Measurements from ENCODE around the gene JAM2.
A peak's percentile ranks its signal among the peaks of the same experiment; 100 is the strongest.
"Not testable (repeated sequence)": the region's sequence is repeated elsewhere in the genome, so short reads cannot be mapped to it uniquely, and the experiment has no call there.

Gene JAM2, protein sequence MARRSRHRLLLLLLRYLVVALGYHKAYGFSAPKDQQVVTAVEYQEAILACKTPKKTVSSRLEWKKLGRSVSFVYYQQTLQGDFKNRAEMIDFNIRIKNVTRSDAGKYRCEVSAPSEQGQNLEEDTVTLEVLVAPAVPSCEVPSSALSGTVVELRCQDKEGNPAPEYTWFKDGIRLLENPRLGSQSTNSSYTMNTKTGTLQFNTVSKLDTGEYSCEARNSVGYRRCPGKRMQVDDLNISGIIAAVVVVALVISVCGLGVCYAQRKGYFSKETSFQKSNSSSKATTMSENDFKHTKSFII

DNA sequence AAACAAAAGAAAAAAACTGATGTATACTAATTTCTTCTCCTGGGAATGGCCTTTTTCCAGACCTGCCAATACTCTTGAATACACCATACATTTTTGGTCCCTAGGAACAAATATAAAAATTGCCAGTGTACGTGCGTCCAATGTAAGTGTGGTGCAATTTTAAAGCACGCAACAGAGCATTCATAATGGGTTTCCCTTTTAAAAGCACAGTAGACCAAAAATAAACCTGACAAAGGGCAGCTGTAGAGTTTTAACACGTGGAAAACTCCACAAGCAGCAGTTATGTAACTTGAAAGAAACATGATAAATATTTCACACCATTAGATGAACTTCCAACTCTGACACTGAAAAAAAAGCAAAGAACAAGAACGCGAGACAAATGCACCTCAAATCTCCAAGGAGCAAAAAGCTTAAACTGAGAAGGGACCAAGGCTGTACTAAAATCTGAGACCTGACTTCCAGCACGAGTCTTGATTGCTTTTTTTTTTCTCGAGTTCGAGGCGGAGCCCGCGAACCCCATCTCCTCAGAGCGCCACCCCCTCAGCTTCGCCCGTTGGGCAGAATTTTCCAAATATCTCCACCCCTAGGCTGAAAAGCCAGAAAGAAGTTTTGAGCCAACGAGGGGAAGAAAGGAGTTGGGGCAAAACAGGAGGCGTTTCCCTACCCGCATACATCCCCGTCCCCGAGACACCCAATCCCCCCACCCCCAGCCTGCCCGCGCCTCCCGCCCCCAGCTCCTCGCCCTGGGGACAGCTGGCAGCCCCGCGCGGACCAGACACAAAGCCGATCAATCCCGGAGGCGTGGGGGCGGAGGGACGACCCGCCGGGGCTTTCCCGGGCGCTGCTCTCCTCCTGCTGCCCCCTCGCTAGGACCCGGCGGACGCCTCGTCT, at the start of gene JAM2:
JAM2 (plus strand) TSS at position 599 of the 891 bp plus-strand sequence. CDS start 564 bp downstream, outside the sequence.
- ATAC-seq (peak; percentile 68), DNase-seq (peak; percentile 52)

DNA sequence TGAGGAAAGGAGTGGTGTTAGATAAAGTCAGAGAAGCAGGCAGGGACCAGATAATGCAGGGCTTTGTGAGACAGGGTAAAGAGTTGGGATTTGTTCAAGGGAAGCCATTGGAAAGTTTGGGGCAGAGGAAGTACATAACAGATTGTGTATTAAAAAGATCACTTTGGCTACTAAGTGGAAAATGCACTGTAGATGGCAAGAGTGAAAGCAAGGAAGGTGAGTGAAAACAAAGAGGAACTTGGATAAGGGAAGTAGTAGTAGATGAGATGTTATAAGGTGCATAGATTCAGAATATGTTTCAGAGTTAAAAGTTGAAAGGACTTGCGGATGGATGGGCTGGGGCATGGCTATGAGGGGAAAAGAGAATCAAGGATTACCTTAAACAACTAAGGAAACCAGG, 49.2 kb upstream of the JAM2 start:
- ATAC-seq, result no peak

DNA sequence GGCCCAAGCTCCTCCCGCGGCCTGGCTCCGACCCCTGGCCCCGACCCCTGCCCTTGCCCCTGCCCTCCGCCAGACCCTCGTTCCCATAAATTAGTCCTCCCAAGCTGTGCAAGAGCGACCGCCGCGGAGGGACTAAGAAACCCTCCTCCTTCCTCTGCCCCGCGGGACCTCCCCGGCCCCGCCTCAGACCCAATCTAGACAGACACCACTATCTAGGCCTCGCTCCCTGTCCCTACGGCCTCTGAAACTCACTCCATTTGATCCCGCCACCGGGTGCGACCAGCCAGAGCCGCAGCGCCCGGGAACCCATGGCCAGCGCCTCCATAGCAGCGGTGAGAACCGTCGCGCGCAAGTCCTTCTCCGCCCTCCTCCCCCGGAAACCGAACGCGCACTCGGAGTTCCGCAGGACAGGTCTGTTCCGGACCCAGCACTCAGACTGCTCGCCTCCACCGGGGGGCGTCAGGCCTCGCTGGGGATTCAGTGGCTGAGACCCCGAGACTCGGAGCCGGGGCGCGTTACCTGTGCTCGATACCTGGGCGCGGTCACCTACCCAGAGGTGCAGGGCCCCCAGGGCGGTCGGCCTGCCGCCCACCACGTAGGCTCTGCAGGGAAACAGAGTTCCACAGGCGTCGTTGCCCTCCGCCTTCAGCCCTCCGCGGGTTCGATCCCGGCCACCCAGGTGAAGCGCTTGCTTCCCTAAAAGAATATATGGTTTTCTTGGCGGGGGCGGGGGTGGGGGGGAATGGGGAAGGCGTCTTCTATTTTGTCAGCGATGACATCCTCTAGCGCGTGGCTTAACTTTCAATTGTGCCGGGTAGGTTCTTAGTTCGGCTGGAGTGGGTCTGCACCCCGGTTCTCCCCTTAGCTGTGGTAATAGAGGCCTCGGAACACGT, 31.7 kb upstream of the JAM2 start, which contains the start of gene MRPL39:
MRPL39 (minus strand) TSS at position 331 of the 893 bp plus-strand sequence; CDS start at position 325, 6 bp downstream.
- DNase-seq (peak; percentile 92), ATAC-seq (peak; percentile 95)

More for the DNA sequence above, 49.2 kb upstream of the JAM2 start:
- DNase-seq, result no peak

DNA sequence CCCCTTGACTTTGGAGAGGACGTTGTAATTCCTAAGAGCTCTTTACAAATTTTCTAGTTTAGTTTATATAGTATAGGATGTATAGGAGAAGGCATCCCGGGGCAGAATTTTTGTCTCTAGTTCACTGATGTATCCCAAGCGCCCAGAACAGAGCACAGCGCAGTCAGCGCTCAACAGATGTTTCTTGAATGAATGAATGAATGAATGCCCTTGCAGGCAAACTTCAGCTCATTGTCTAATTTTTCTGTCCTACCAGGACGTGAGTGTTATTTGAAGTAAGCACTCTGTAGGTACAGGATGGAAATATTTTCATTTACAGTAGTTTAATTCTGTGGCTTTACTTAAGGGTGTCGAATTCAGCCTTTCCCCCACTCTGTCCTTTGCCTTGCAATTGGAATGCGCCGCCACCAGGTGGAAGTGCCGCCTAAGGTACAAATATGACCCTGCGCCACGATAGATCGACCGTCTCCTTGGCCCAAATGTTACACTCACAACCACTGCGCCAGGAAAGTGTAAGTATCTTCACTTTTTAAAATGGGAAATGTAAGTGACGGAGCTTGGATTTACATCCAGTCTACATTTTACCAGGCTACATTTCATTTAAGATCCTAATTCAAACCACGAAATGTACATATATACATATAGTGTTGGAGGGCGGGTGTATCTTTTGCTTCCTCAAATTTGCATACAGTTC, 30.9 kb upstream of the JAM2 start:
- DNase-seq (peak; percentile 80), ATAC-seq (peak; percentile 81)

DNA sequence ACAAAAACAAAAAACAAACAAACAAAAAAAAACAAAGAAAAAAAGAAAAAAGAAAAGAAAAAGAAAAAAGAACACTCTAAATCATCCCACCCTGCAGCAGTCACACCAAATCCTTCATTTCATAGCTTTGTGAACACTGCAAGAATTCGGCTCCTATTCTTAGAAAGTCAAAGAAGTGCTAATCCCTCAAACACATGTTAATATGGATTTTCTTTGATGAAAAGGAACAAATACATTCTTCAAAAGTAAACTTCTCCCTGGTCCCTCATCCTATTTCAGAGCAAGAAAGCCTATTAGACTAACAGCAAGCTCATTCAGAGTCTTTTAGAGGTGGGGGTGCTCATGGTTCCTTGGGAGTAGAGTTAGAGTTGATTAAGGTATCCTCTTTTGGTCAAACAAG, 24.6 kb upstream of the JAM2 start:
- DNase-seq (no peak), ATAC-seq (no peak)

DNA sequence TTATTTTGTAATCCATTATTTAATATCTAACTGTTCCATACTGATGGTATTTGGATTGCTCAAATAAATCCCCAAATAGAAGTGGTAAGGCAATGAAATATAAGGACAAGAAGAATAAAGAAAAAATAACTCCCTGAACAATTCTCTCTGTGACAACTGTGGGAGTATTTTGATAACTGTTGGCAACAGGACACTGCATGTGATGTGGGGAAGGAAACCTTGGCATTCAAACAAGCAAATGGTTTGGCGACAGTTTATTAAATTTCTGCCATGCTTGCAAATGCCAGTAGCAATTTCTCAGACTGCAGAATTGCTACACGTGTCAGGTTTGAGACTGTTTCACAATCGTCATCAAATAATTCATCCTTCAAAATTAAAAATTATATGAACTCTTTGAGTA, 23.2 kb upstream of the JAM2 start:
- no peak for ATAC-seq
- no peak for DNase-seq

DNA sequence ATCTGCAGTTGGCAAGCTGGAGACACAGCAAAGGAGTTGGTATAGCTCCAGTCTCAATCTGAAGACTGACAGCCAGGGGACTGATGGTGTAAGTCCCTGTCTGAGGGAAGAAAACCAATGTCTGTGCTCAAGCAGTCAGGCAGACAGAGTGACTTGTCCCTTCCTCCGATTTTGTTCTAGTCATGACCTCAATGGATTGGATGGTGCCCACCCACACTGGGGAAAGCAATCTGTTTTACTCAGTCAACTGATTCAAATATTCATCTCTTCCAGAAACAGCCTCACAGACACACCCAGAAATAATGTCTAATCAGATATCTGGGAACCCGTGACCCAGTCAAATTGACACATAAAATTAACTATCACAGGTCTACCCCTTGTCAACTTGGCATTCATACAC, 19.9 kb upstream of the JAM2 start:
- ATAC-seq (no peak), DNase-seq (no peak)

DNA sequence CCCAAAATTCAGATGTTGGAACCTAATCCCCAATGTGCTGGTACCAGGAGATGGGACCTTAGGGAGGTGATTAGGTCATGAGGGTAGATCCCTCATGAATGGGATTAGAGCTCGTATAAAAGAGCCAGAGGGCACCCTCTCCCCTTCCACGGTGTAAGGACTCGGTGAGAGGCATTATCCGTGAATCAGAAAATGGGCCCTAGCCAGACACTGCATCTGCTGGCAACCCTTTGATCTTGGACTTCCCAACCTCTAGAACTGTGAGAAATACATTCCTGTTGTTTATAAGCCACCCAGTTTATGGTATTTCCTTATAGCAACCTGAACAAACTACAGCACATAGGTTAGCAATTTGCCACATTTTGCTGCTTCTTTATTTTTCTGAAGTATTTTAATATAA, 14.5 kb upstream of the JAM2 start:
- ATAC-seq, result no peak
- DNase-seq, result no peak

DNA sequence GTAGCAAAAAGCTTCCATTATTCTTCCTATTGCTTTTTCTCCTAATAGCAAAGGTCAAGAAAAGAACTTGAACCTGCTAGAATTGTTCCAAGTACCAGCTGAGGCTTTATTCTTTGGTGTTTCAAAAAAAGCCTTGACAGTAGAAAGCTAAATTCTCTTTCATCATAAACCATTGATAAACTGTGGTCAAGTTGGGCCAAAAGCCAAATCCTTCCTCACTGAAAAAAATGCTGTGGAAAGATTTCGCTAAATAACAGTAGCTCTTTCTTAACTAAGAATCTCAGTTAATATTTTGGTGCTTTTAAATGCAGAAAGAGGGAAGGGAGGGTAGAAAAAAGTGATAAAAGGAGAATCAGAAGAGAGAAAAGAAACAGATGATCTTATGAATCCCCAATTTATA, 14.0 kb upstream of the JAM2 start:
- ATAC-seq (no peak), DNase-seq (no peak)

DNA sequence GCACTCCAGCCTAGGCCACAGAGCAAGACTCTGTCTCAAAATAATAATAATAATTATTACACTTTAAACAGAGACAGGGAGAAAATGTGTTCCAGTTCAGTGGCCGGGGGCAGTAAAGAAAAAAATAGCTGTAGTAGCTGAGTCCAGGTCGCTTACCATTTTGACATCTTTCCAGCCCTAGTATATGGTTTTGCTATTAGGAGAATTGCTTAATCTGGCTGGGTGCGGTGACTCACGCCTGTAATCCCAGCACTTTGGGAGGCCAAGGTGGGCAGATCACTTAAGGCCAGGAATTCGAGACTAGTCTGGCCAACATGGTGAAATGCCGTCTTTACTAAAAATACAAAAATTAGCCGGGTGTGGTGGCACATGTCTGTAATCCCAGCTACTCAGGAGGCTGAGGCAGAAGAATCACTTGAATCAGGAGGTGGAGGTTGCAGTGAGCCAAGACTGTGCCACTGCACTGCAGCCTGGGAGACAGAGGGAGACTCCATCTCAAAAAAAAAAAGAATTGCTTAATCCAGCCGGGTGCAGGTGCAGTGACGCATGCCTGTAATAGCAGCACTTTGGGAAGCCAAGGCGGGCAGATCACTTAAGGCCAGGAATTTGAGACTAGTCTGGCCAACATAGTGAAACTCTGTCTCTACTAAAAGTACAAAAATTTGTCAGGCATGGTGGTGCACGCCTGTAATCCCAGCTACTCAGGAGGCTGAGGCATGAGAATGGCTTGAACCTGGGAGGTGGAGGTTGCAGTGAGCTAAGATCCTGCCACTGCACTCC, 13.1 kb upstream of the JAM2 start:
- not testable (repeated sequence) for ATAC-seq

DNA sequence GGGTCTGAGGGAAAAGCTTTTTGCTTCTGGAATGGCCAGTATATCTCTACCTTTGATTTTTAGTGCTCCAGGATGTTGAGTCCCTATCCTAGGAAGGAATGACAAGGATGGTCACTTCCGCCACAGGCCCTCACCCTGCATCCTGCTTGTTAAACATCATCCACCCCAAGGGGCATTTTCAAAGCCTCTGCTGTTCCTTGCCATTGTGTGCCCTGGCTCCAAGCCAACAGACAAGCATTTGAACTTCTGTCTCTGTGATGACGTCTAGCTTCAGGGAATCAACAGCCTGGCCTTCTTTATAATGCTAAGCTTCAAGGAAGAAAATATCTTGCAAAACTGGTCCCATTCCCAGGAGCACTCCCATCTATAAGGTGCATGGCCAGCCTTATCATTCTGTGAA, 12.3 kb upstream of the JAM2 start:
- ATAC-seq (no peak), DNase-seq (no peak)

More for the DNA sequence above, 13.1 kb upstream of the JAM2 start:
- not testable (repeated sequence) for DNase-seq

DNA sequence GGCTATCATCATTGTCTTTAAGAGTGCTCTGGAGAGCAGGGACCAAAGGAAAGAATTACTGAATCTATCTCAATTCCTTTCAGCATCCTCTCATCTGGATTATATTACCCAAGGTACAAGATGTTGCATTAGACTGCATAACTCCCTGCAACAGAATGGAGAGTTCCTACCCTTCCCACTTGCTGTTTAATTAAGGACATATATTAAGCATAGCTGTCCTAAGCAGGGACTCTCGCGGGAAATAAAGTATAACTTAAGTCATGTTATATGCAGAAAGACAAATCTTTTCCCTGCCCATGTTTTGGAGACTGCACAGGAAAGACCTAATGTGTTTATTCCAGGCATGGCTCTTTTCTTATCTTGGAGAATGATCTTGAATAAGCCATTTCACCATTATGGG, 6.8 kb upstream of the JAM2 start:
- DNase-seq (no peak), ATAC-seq (no peak)

DNA sequence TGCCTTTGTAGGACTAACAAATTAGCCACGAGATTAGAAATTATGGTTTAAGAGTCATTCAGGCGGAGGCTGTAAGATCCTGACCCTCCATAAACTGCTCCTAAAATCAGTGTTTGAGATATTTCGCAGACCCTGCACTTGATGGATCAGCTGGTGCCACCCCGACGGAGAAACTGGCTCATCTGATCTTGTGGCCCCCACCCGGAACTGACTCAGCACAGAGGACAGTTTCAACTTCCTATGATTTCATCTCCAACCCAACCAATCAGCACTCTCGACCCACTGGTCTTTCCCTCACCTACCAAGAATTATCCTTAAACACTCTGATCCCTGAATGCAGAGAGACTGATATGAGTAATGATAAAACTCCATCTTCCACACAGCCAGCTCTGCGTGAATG, 3.7 kb upstream of the JAM2 start:
- no peak for DNase-seq
- no peak for ATAC-seq

DNA sequence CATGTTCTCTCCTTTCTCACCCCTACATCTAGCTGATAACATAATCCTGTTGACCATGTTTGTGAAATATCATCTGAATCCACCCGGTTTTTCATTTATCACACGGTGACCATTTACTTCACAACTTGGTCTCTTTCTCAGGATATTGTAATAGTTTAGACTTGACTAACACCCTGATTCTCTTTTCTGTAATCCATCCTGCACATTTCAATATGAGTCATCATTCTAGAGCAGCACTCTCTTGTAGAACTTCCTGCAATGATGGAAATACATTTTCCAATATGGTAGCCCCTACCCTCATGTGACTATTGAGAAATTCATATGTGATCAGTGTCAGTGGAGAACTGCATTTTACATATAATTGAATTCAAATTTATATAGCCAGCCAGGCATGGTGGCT, 2.3 kb upstream of the JAM2 start:
- ATAC-seq, result no peak
- no peak for DNase-seq

DNA sequence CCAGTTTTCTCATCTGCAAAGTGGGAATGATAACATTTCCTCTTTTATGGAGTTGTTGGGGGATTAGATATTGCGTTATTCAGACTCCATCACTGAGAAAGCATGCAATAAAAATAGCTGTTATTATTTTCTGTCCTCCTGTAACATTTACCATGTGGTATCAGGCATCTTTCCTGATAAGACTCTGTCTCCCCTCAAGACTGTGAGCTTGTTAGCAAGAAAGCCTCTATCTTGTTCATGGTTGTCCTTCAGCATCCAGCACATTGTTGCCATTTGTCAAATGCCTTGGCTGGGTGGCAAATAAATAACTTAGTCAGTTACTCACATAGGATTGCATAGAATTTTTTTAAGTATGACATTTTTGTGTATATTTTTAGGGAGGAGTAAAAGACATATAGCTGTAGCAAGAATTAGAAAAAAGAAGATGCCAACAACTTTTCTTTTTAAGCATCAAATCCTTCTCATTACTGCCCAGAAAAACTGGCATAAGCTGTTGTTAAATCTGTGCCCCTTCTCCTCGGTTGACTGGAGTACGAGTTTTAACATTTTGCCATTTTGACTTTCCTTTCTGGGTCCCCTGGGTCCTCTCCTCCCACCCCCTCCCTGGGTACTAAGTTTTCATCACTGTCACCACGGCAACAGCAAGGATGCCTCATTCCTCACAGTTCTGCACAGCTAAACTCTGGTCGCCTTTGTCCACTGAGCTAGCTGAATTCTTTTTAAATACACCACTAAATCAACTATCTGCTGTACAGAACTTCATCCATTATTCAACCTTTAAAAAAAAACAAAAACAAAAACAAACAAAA, 1.0 kb upstream of the JAM2 start:
- no peak for ATAC-seq
- DNase-seq, result no peak

DNA sequence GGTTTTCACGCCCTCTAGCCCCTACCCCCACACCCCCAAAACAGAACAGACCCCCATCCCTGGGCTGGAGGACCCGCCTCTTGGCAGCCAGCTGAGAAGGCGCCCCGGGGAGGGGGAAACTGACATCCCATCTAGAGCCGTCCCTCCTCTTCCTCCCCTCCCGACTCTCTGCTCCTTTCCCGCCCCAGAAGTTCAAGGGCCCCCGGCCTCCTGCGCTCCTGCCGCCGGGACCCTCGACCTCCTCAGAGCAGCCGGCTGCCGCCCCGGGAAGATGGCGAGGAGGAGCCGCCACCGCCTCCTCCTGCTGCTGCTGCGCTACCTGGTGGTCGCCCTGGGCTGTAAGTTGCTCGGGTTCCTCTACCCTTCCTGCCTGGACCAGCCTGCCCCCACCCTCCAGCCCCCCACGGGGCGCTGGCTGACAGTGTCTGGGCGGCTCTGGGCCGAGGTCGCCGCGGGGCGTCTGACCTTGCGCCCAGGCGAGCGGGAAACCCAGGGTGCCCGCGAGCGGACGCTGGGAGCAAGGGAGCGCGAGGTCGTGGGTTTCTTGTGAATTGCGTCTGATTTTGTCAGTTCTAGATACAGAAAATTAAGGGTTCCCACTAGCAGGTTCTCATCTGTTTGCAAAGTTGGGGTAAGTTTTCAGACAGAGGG, 618 bp downstream of the JAM2 start:
- peak; percentile 79 for ATAC-seq
- DNase-seq, result peak; percentile 62

DNA sequence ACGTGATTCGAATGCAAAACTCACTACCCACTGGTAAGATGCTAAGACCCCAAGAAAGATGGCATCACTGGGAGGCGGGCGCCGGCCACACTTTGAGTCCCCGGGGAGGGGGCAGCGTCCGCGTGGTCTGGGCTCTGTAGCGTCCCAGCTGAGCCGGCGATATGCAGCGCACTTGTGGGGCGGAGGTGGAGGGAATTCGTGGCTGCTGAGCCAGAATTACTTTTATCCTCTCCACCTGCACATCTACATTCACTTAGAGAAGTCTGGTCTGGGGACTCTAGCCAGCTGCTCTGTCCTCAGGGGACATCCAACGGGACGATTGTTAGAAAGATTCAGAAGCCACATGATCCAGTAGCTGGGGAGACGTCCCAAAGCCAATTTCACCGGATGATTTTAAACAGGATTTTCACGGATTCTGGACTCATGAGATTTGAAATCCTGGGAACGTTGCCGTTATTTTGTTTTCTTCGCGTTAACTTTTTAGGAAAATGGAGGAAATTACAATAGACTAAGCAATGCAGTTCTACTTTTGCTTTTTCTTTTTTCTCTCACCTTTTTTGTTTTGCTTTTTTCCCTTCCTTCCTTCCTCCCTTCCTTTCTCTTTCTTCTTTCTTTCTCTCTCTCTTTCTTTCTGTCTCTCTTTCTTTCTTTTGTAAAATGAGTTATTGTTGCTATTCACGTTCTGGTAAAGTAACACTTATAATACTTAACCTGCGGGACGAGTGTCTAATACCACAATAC, 1.3 kb downstream of the JAM2 start:
- peak; percentile 26 for DNase-seq
- ATAC-seq, result peak; percentile 8

DNA sequence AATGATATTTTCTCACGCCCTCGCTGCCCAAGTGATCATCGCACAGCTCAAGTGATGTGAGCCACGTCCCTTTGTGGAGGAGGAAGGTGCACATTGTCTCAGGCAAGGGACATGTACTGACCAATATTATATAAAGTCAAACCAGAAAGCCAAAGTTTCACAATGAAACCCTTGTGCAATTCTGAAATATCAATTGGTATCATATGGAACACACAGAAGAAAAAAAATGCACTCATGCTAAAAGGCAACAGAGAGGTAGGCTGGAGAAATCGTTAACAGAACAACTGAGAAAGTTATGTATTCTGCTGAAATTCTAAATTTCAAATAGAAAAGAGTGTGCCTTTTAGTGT, 1.9 kb downstream of the JAM2 start:
- ATAC-seq (no peak), DNase-seq (no peak)

DNA sequence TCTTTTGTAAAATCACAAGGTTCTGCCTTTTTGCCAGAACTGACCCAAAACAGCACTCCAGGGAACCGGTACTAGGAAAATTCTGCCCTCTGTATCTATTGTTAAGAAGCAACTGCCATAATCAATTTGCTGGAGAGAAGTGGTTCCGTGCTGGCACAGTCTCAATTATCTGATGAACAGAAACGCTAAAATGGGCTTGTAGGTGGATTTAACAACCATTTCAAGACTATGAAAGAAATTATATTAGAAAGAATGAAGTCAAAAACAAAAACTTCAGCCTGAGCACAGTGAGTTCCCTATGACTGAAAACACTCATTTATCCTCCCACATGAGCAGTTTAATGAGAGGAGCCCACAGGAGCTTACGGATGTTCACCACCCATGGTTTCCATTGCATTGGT, 4.4 kb downstream of the JAM2 start:
- no peak for DNase-seq

More for the DNA sequence above, 4.4 kb downstream of the JAM2 start:
- ATAC-seq, result no peak

Measured in stimulated activated naive CD8-positive, alpha-beta T cell treated with anti-CD3 and anti-CD28 coated beads, Interleukin-15, Interleukin-2, amounts not matched to agents 100 U/mL and 50 U/mL, for 24 hours (primary cell).